WTC11 (cell line): ENCODE results near the gene KCNA5. TPM values are rescaled to one million over a fixed set of nuclear protein-coding genes. Genes with fewer than 3 reads are reported as not detected.

Experiments
- ATAC-seq: fragments of 200-7000 bp; cut with Tn5 transposase; 2 replicates; pipeline ENCODE4 v1.10.0; 2021; ENCODE audit warnings: mild to moderate bottlenecking, moderate library complexity
- CTCF ChIA-PET: fragments of 300-600 bp; sonication (Branson Sonifier 250); formaldehyde crosslinking; loops from one replicate; lab custom pipeline; 2021; ENCODE audit warnings: antibody characterized with exemption; lab: Charles Lee
- POLR2A ChIA-PET: fragments of 350-600 bp; sonication (Branson Sonifier 250); formaldehyde crosslinking; loops from one replicate; lab custom pipeline; 2021; ENCODE audit warnings: antibody characterized with exemption; lab: Charles Lee
- DNase-seq: peaks from one replicate; pipeline ENCODE4 v3.0.0; 2021; ENCODE audit warnings: low spot score
- H3K27ac Mint-ChIP-seq: 2 replicates; pipeline ENCODE4 v1.8.0; 2021; ENCODE audit warnings: mixed read lengths
- H3K27me3 Mint-ChIP-seq: 2 replicates; pipeline ENCODE4 v1.8.0; 2021; ENCODE audit warnings: low read depth, mild to moderate bottlenecking, moderate library complexity, mixed read lengths
- H3K36me3 Mint-ChIP-seq: 2 replicates; pipeline ENCODE4 v1.8.0; 2021; ENCODE audit warnings: mixed read lengths
- H3K4me1 Mint-ChIP-seq: 2 replicates; pipeline ENCODE4 v1.8.0; 2022; ENCODE audit warnings: mixed read lengths
- H3K4me3 Mint-ChIP-seq: 2 replicates; pipeline ENCODE4 v1.8.0; 2021; ENCODE audit warnings: mild to moderate bottlenecking, moderate library complexity, mixed read lengths
- H3K9me3 Mint-ChIP-seq: 2 replicates; pipeline ENCODE4 v1.8.0; 2021; ENCODE audit warnings: mixed read lengths
- EMX1 ChIP-seq: fragments of 250-450 bp; sonication (Bioruptor Pico); IDR thresholded peaks from 2 replicates; pipeline ENCODE4 v1.8.0; 2021; ENCODE audit warnings: mild to moderate bottlenecking
- ETV6 ChIP-seq: sonication (generic); formaldehyde crosslinking; IDR thresholded peaks from 2 replicates; pipeline ENCODE4 v1.8.1; 2022; ENCODE audit warnings: mild to moderate bottlenecking, missing genetic modification reagents
- GABPB1 ChIP-seq: sonication (generic); formaldehyde crosslinking; IDR thresholded peaks from 2 replicates; pipeline ENCODE4 v1.8.1; 2023; ENCODE audit warnings: mild to moderate bottlenecking, missing genetic modification reagents
- IRF2 ChIP-seq: sonication (generic); formaldehyde crosslinking; IDR thresholded peaks from 2 replicates; pipeline ENCODE4 v1.8.0; 2022; ENCODE audit warnings: low read depth, missing genetic modification reagents, borderline replicate concordance
- JUN ChIP-seq: sonication (generic); formaldehyde crosslinking; IDR thresholded peaks from 2 replicates; pipeline ENCODE4 v1.8.0; 2023; ENCODE audit warnings: mild to moderate bottlenecking, missing genetic modification reagents
- NR1H2 ChIP-seq: sonication (generic); formaldehyde crosslinking; IDR thresholded peaks from 2 replicates; pipeline ENCODE4 v1.9.0; 2021; ENCODE audit warnings: mild to moderate bottlenecking, moderate library complexity, missing genetic modification reagents
- OVOL2 ChIP-seq: fragments of 250-450 bp; sonication (Bioruptor Pico); IDR thresholded peaks from 2 replicates; pipeline ENCODE4 v1.9.0; 2021; ENCODE audit warnings: mild to moderate bottlenecking, borderline replicate concordance
- RELA ChIP-seq: sonication (generic); formaldehyde crosslinking; IDR thresholded peaks from 2 replicates; pipeline ENCODE4 v1.8.1; 2022; ENCODE audit warnings: missing genetic modification reagents, mild to moderate bottlenecking, borderline replicate concordance
- SOX15 ChIP-seq: fragments of 250-450 bp; sonication (Bioruptor Pico); IDR thresholded peaks from 2 replicates; pipeline ENCODE4 v1.9.0; 2021; ENCODE audit warnings: mild to moderate bottlenecking
- TCF7 ChIP-seq: sonication (generic); formaldehyde crosslinking; IDR thresholded peaks from 2 replicates; pipeline ENCODE4 v1.8.0; 2022; ENCODE audit warnings: mild to moderate bottlenecking, low read depth, missing genetic modification reagents, moderate library complexity
- ZNF138 ChIP-seq: sonication (generic); formaldehyde crosslinking; conservative IDR thresholded peaks from 2 replicates; pipeline ENCODE4 v1.8.1; 2022; ENCODE audit warnings: mild to moderate bottlenecking, moderate library complexity, missing genetic modification reagents
- ZNF232 ChIP-seq: sonication (generic); formaldehyde crosslinking; IDR thresholded peaks from 2 replicates; pipeline ENCODE4 v1.8.0; 2022; ENCODE audit warnings: mild to moderate bottlenecking, missing genetic modification reagents
- ZNF263 ChIP-seq: sonication (generic); formaldehyde crosslinking; IDR thresholded peaks from 2 replicates; pipeline ENCODE4 v1.8.1; 2022; ENCODE audit warnings: low read depth, mild to moderate bottlenecking, moderate library complexity, missing genetic modification reagents
- ZNF317 ChIP-seq: sonication (generic); formaldehyde crosslinking; IDR thresholded peaks from 2 replicates; pipeline ENCODE4 v1.8.1; 2023; ENCODE audit warnings: low read depth, mild to moderate bottlenecking, moderate library complexity, missing genetic modification reagents, borderline replicate concordance
- ZNF396 ChIP-seq: fragments of 250-450 bp; sonication (Bioruptor Pico); IDR thresholded peaks from 2 replicates; pipeline ENCODE4 v1.8.0; 2021; ENCODE audit warnings: mild to moderate bottlenecking, moderate library complexity, borderline replicate concordance
- ZNF423 ChIP-seq: fragments of 250-450 bp; sonication (Bioruptor Pico); IDR thresholded peaks from 2 replicates; pipeline ENCODE4 v2.1.2; 2022; ENCODE audit warnings: mild to moderate bottlenecking, moderate library complexity
- total RNA-seq: library from RNA; stranded (reverse); gene quantifications from 3 replicates; pipeline ENCODE4 v1.2.3, GENCODE V29; 2021
- TF ChIP-seq, protein P1 (sequence below): fragments of 250-450 bp; sonication (Bioruptor Pico); IDR thresholded peaks from 2 replicates; pipeline ENCODE4 v1.9.0; 2021; ENCODE audit warnings: mild to moderate bottlenecking, borderline replicate concordance
- TF ChIP-seq, protein P2 (sequence below): sonication (generic); formaldehyde crosslinking; IDR thresholded peaks from 2 replicates; pipeline ENCODE4 v1.8.1; 2022; ENCODE audit warnings: low read depth, missing genetic modification reagents, borderline replicate concordance
- TF ChIP-seq, protein P3 (sequence below): sonication (generic); formaldehyde crosslinking; IDR thresholded peaks from 2 replicates; pipeline ENCODE4 v1.8.0; 2022; ENCODE audit warnings: mild to moderate bottlenecking, missing genetic modification reagents
- TF ChIP-seq, protein P4 (sequence below): fragments of 200-600 bp; IDR thresholded peaks from 2 replicates; pipeline ENCODE4 v1.8.0; 2022; ENCODE audit warnings: antibody characterized with exemption
- TF ChIP-seq, protein P5 (sequence below): sonication (generic); formaldehyde crosslinking; IDR thresholded peaks from 2 replicates; pipeline ENCODE4 v1.8.1; 2022; ENCODE audit warnings: mild to moderate bottlenecking, missing genetic modification reagents, moderate library complexity, borderline replicate concordance

KCNA5 gene
- total RNA-seq, 1 experiment from 2014 or later = 0.22 TPM

DNA sequence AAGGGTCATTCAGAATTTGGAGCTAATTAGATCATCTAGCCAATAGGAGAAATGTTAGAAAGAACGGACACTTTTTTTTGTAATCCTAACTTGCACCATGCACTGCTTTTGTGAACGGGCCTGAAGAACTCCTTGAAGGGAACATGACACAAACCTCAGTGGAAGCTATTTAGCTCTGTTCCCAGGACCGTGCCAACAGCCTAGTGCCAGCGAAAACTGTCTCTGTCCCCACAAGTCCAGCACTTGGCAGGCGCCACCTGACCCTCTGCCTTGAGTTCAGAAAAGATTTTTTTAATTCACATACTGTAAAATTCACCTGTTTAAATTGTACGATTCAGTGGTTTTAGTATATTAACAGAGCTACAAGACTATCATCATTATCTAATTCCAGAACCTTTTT is 31.3 kb upstream of the KCNA5 start (continued):
- TF ChIP-seq, protein P1, sequence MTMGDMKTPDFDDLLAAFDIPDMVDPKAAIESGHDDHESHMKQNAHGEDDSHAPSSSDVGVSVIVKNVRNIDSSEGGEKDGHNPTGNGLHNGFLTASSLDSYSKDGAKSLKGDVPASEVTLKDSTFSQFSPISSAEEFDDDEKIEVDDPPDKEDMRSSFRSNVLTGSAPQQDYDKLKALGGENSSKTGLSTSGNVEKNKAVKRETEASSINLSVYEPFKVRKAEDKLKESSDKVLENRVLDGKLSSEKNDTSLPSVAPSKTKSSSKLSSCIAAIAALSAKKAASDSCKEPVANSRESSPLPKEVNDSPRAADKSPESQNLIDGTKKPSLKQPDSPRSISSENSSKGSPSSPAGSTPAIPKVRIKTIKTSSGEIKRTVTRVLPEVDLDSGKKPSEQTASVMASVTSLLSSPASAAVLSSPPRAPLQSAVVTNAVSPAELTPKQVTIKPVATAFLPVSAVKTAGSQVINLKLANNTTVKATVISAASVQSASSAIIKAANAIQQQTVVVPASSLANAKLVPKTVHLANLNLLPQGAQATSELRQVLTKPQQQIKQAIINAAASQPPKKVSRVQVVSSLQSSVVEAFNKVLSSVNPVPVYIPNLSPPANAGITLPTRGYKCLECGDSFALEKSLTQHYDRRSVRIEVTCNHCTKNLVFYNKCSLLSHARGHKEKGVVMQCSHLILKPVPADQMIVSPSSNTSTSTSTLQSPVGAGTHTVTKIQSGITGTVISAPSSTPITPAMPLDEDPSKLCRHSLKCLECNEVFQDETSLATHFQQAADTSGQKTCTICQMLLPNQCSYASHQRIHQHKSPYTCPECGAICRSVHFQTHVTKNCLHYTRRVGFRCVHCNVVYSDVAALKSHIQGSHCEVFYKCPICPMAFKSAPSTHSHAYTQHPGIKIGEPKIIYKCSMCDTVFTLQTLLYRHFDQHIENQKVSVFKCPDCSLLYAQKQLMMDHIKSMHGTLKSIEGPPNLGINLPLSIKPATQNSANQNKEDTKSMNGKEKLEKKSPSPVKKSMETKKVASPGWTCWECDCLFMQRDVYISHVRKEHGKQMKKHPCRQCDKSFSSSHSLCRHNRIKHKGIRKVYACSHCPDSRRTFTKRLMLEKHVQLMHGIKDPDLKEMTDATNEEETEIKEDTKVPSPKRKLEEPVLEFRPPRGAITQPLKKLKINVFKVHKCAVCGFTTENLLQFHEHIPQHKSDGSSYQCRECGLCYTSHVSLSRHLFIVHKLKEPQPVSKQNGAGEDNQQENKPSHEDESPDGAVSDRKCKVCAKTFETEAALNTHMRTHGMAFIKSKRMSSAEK (CRISPR knock-in tag) = no peak
- TF ChIP-seq RELA (CRISPR knock-in tag) = no peak
- no peak for TF ChIP-seq ZNF396 (CRISPR knock-in tag)
- TF ChIP-seq ZNF138 (CRISPR knock-in tag) = no peak
- TF ChIP-seq OVOL2 (CRISPR knock-in tag) = no peak
- TF ChIP-seq JUN (CRISPR knock-in tag) = no peak
- TF ChIP-seq, all 79 proteins: peak for 0

DNA sequence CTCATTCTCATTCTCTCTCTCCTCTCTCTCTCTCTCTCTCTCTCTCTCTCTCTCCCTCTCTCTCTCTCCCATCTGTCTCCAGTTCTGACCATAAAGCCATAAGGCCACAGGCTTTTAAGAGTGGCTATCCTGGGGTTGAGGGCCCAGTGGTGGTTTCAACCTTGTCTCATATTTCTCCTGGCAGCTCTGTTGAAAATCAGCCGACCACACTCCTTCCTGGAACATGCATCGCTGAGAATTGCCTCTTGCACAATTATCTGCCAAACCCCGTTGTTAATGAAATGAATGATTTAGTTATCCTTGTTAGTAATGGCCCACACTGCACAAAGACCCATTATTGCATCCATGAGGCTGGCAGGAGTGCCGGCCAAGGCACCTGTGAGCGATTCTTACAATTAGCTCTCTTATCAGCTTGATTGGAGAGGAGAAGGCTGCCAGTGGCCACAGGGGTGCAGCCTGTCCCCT is 30.4 kb upstream of the KCNA5 start:
- DNase-seq (no peak), ATAC-seq (no peak)
- ChIA-PET POLR2A (no interaction called here), CTCF (interaction anchor here (0.6 to 2.8 kb wide), 7 partner anchors 13 to 164 kb away, joined by 3 to 18 read pairs (median 4); no protein-coding TSS in a partner anchor)
- no peaks in the 10 kb centered on the region for H3K27me3 Mint-ChIP-seq
- H3K4me1 Mint-ChIP-seq = peaks cover 7% of the 10 kb centered on the region
- no peaks in the 10 kb centered on the region for H3K36me3 Mint-ChIP-seq
- TF ChIP-seq ZNF317 (CRISPR knock-in tag) (no peak), ETV6 (no peak), RELA (CRISPR knock-in tag) (no peak), GABPB1 (CRISPR knock-in tag) (no peak), ZNF263 (CRISPR knock-in tag) (no peak)
- TF ChIP-seq, protein P2, sequence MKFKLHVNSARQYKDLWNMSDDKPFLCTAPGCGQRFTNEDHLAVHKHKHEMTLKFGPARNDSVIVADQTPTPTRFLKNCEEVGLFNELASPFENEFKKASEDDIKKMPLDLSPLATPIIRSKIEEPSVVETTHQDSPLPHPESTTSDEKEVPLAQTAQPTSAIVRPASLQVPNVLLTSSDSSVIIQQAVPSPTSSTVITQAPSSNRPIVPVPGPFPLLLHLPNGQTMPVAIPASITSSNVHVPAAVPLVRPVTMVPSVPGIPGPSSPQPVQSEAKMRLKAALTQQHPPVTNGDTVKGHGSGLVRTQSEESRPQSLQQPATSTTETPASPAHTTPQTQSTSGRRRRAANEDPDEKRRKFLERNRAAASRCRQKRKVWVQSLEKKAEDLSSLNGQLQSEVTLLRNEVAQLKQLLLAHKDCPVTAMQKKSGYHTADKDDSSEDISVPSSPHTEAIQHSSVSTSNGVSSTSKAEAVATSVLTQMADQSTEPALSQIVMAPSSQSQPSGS (CRISPR knock-in tag) = no peak
- peaks cover 8% of the 10 kb centered on the region for H3K9me3 Mint-ChIP-seq
- H3K4me3 Mint-ChIP-seq = no peak overlapping the region
- H3K27ac Mint-ChIP-seq = no peak overlapping the region

DNA sequence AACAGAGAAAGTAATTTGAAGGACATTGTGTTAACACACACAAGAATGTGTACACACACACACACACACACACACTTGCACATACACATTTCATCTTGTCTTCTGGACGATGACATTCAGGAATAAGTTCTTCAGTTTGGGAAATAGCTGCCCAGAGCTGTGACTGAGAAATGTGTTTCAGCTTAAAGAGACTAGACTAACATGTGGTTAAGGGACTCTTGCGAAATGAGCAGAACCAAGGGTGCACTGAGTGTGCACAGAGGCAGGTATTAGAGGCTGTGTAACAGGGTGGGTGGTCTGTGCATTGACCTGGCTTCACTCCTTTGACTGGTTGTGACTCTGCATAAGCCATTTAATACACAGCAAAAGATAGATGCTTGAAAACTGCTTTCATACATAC is 29.4 kb upstream of the KCNA5 start:
- Mint-ChIP-seq H3K4me1 (peaks cover 7% of the 10 kb centered on the region), H3K4me3 (no peak overlapping the region), H3K27ac (no peak overlapping the region), H3K36me3 (no peaks in the 10 kb centered on the region), H3K27me3 (no peaks in the 10 kb centered on the region), H3K9me3 (peaks cover 8% of the 10 kb centered on the region)
- no peak for ATAC-seq
- no peak for DNase-seq
- ChIA-PET POLR2A (no interaction called here), CTCF (interaction anchor here (2.5 to 2.8 kb wide), 2 partner anchors 156 to 159 kb away, joined by 11 to 18 read pairs; no protein-coding TSS in a partner anchor)
- TF ChIP-seq, protein P3, sequence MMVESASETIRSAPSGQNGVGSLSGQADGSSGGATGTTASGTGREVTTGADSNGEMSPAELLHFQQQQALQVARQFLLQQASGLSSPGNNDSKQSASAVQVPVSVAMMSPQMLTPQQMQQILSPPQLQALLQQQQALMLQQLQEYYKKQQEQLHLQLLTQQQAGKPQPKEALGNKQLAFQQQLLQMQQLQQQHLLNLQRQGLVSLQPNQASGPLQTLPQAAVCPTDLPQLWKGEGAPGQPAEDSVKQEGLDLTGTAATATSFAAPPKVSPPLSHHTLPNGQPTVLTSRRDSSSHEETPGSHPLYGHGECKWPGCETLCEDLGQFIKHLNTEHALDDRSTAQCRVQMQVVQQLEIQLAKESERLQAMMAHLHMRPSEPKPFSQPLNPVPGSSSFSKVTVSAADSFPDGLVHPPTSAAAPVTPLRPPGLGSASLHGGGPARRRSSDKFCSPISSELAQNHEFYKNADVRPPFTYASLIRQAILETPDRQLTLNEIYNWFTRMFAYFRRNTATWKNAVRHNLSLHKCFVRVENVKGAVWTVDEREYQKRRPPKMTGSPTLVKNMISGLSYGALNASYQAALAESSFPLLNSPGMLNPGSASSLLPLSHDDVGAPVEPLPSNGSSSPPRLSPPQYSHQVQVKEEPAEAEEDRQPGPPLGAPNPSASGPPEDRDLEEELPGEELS (CRISPR knock-in tag) = no peak
- TF ChIP-seq NR1H2 (CRISPR knock-in tag) (no peak), ZNF423 (CRISPR knock-in tag) (no peak), ZNF232 (CRISPR knock-in tag) (no peak), ZNF317 (CRISPR knock-in tag) (no peak), EMX1 (no peak), TCF7 (CRISPR knock-in tag) (no peak), IRF2 (CRISPR knock-in tag) (no peak), SOX15 (CRISPR knock-in tag) (no peak)
- TF ChIP-seq, protein P4, sequence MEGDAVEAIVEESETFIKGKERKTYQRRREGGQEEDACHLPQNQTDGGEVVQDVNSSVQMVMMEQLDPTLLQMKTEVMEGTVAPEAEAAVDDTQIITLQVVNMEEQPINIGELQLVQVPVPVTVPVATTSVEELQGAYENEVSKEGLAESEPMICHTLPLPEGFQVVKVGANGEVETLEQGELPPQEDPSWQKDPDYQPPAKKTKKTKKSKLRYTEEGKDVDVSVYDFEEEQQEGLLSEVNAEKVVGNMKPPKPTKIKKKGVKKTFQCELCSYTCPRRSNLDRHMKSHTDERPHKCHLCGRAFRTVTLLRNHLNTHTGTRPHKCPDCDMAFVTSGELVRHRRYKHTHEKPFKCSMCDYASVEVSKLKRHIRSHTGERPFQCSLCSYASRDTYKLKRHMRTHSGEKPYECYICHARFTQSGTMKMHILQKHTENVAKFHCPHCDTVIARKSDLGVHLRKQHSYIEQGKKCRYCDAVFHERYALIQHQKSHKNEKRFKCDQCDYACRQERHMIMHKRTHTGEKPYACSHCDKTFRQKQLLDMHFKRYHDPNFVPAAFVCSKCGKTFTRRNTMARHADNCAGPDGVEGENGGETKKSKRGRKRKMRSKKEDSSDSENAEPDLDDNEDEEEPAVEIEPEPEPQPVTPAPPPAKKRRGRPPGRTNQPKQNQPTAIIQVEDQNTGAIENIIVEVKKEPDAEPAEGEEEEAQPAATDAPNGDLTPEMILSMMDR = no peak
- TF ChIP-seq, protein P5, sequence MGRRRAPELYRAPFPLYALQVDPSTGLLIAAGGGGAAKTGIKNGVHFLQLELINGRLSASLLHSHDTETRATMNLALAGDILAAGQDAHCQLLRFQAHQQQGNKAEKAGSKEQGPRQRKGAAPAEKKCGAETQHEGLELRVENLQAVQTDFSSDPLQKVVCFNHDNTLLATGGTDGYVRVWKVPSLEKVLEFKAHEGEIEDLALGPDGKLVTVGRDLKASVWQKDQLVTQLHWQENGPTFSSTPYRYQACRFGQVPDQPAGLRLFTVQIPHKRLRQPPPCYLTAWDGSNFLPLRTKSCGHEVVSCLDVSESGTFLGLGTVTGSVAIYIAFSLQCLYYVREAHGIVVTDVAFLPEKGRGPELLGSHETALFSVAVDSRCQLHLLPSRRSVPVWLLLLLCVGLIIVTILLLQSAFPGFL (CRISPR knock-in tag) = no peak
